OCI-LY1 (cell line): ENCODE data around the gene POU6F2.

Experiments used
- H2AFZ ChIP-seq: fragments of 200-600 bp; sonication (generic), shearing (Covaris generic); 2 replicates; pipeline ENCODE4 v1.6.0; 2014; ENCODE audit warnings: antibody characterized with exemption, mild to moderate bottlenecking, low read length
- H3F3A ChIP-seq: fragments of 200-600 bp; sonication (generic), shearing (Covaris generic); 2 replicates; pipeline ENCODE4 v1.6.0; 2014; ENCODE audit warnings: mild to moderate bottlenecking, antibody characterized with exemption, low read length, moderate library complexity; ENCODE audit not compliant: insufficient read depth
- H3K27ac ChIP-seq: fragments of 200-600 bp; sonication (generic); 2 replicates; pipeline ENCODE4 v1.5.1; 2014; ENCODE audit warnings: low read length, mixed run types, mild to moderate bottlenecking, low read depth; ENCODE audit not compliant: poor library complexity, severe bottlenecking
- H3K27me3 ChIP-seq: fragments of 200-600 bp; sonication (generic); 2 replicates; pipeline ENCODE4 v1.6.0; 2014; ENCODE audit warnings: antibody characterized with exemption, mild to moderate bottlenecking, low read length, moderate library complexity; ENCODE audit not compliant: insufficient read depth
- H3K36me3 ChIP-seq: fragments of 200-600 bp; sonication (generic); 2 replicates; pipeline ENCODE4 v1.6.1; 2014; ENCODE audit warnings: mild to moderate bottlenecking, antibody characterized with exemption, low read length, moderate library complexity, mixed read lengths; ENCODE audit not compliant: insufficient read depth
- H3K4me1 ChIP-seq: fragments of 200-600 bp; sonication (generic); 2 replicates; pipeline ENCODE4 v1.5.1; 2014; ENCODE audit warnings: mild to moderate bottlenecking, low read length, moderate library complexity; ENCODE audit not compliant: insufficient read depth, severe bottlenecking
- H3K4me2 ChIP-seq: fragments of 200-600 bp; sonication (generic), shearing (Covaris generic); 2 replicates; pipeline ENCODE4 v1.6.1; 2014; ENCODE audit warnings: low read length
- H3K4me3 ChIP-seq: fragments of 200-600 bp; sonication (generic); 2 replicates; pipeline ENCODE4 v1.5.1; 2014; ENCODE audit warnings: low read length, low read depth, mild to moderate bottlenecking, mixed read lengths; ENCODE audit not compliant: poor library complexity, severe bottlenecking
- H3K79me2 ChIP-seq: fragments of 200-600 bp; shearing (Covaris generic); 2 replicates; pipeline ENCODE4 v1.6.1; 2016; ENCODE audit warnings: mixed run types, low read length, mixed read lengths; ENCODE audit not compliant: insufficient read depth
- H3K9ac ChIP-seq: fragments of 200-600 bp; sonication (generic), shearing (Covaris generic); 2 replicates; pipeline ENCODE4 v1.6.1; 2014; ENCODE audit warnings: mild to moderate bottlenecking, low read length, mixed read lengths
- H3K9me2 ChIP-seq: fragments of 200-600 bp; sonication (generic), shearing (Covaris generic); 2 replicates; pipeline ENCODE4 v1.6.1; 2014; ENCODE audit warnings: low read depth, mild to moderate bottlenecking, low read length, mixed read lengths
- H3K9me3 ChIP-seq: fragments of 200-600 bp; shearing (Covaris generic); 2 replicates; pipeline ENCODE4 v1.6.1; 2014; ENCODE audit warnings: low read length, mixed read lengths
- H4K20me1 ChIP-seq: fragments of 200-600 bp; sonication (generic), shearing (Covaris generic); 2 replicates; pipeline ENCODE4 v1.6.0; 2016; ENCODE audit warnings: mild to moderate bottlenecking, low read length; ENCODE audit not compliant: insufficient read depth
- CTCF ChIP-seq: fragments of 200-600 bp; sonication (generic), shearing (Covaris generic); IDR thresholded peaks from 2 replicates; pipeline ENCODE4 v1.5.1; 2017; ENCODE audit warnings: mild to moderate bottlenecking, antibody characterized with exemption, low read length, moderate library complexity, mixed read lengths
- EZH2 ChIP-seq: fragments of 200-600 bp; sonication (generic), shearing (Covaris generic); IDR thresholded peaks from 2 replicates; pipeline ENCODE4 v1.8.0; 2017; ENCODE audit warnings: borderline replicate concordance, mixed run types, mild to moderate bottlenecking, antibody characterized with exemption, low read length, moderate library complexity, mixed read lengths

Gene POU6F2

GRCh38 chr7:39238234-39238869, 260.6 kb downstream of the POU6F2 start:
- no peaks in the 10 kb centered on the region for H3F3A ChIP-seq
- no peak overlapping the region for H3K9ac ChIP-seq
- no peaks in the 10 kb centered on the region for H3K36me3 ChIP-seq
- H3K4me2 ChIP-seq, result no peak overlapping the region
- no peak overlapping the region for H3K4me3 ChIP-seq
- H4K20me1 ChIP-seq, result no peaks in the 10 kb centered on the region
- TF ChIP-seq CTCF (no peak), EZH2 (no peak)
- H3K9me3 ChIP-seq, result peaks cover 8% of the 10 kb centered on the region; the same call in 1 of the 2 replicates
- no peaks in the 10 kb centered on the region for H3K27me3 ChIP-seq
- no peak overlapping the region for H3K27ac ChIP-seq
- no peaks in the 10 kb centered on the region for H3K79me2 ChIP-seq
- H3K4me1 ChIP-seq, result no peaks in the 10 kb centered on the region
- no peak overlapping the region for H2AFZ ChIP-seq
- no peaks in the 10 kb centered on the region for H3K9me2 ChIP-seq

GRCh38 chr7:39240864-39241263, 263.2 kb downstream of the POU6F2 start:
- Histone ChIP-seq H3K79me2 (no peaks in the 10 kb centered on the region), H3K9me3 (peaks cover 8% of the 10 kb centered on the region; the same call in 1 of the 2 replicates), H2AFZ (no peak overlapping the region), H3K9ac (no peak overlapping the region), H3K4me2 (no peak overlapping the region), H3K36me3 (no peaks in the 10 kb centered on the region), H3K27ac (no peak overlapping the region), H3K4me3 (no peak overlapping the region), H3K4me1 (no peaks in the 10 kb centered on the region), H4K20me1 (no peaks in the 10 kb centered on the region), H3F3A (no peaks in the 10 kb centered on the region), H3K9me2 (no peaks in the 10 kb centered on the region), H3K27me3 (no peaks in the 10 kb centered on the region)
- no peak for TF ChIP-seq EZH2
- TF ChIP-seq CTCF, result no peak

GRCh38 chr7:39247576-39247975, 269.9 kb downstream of the POU6F2 start:
- Histone ChIP-seq H3K4me3 (no peak overlapping the region), H3F3A (no peaks in the 10 kb centered on the region), H3K9me2 (no peaks in the 10 kb centered on the region), H3K9ac (no peak overlapping the region), H3K79me2 (no peaks in the 10 kb centered on the region), H4K20me1 (no peaks in the 10 kb centered on the region), H3K4me2 (no peak overlapping the region), H3K9me3 (peaks cover under 1% of the 10 kb centered on the region; the same call in 1 of the 2 replicates), H3K27me3 (no peaks in the 10 kb centered on the region), H3K36me3 (no peaks in the 10 kb centered on the region), H3K27ac (no peak overlapping the region), H2AFZ (no peak overlapping the region), H3K4me1 (no peaks in the 10 kb centered on the region)
- TF ChIP-seq EZH2 (no peak), CTCF (no peak)
